C4-2B (cell line): ENCODE results near the gene GPR152.

Experiments used
- ZFX ChIP-seq: fragments of 450-650 bp; IDR thresholded peaks from 2 replicates; pipeline ENCODE4 v1.6.1; 2017
- TF ChIP-seq, protein P1 (sequence below): fragments of 450-650 bp; conservative IDR thresholded peaks from 2 replicates; pipeline ENCODE4 v1.5.1; 2017; ENCODE audit warnings: mild to moderate bottlenecking

DNA sequence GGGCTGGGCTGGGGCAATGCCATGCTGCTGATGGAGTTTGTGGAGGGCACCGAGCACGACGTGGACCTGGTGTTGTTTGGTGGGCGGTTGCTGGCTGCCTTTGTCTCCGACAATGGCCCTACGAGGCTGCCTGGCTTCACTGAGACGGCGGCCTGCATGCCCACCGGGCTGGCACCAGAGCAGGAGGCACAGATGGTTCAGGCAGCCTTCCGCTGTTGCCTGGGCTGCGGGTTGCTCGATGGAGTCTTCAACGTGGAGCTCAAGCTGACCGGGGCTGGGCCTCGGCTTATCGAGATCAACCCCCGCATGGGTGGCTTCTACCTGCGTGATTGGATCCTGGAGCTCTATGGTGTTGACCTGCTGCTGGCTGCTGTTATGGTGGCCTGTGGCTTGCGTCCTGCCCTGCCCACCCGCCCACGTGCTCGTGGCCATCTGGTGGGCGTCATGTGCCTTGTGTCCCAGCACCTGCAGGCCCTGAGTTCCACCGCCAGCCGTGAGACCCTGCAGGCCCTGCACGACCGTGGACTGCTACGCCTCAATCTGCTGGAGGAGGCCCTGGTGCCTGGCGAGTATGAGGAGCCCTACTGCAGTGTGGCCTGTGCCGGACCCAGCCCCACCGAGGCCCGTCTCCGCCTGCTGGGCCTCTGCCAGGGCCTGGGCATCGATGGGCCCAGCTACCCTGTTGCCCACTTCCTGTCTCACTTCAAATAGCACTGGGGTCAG, 28.5 kb downstream of the GPR152 start:
- TF ChIP-seq, protein P1, sequence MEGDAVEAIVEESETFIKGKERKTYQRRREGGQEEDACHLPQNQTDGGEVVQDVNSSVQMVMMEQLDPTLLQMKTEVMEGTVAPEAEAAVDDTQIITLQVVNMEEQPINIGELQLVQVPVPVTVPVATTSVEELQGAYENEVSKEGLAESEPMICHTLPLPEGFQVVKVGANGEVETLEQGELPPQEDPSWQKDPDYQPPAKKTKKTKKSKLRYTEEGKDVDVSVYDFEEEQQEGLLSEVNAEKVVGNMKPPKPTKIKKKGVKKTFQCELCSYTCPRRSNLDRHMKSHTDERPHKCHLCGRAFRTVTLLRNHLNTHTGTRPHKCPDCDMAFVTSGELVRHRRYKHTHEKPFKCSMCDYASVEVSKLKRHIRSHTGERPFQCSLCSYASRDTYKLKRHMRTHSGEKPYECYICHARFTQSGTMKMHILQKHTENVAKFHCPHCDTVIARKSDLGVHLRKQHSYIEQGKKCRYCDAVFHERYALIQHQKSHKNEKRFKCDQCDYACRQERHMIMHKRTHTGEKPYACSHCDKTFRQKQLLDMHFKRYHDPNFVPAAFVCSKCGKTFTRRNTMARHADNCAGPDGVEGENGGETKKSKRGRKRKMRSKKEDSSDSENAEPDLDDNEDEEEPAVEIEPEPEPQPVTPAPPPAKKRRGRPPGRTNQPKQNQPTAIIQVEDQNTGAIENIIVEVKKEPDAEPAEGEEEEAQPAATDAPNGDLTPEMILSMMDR, result no peak
- TF ChIP-seq ZFX, result no peak
